H1 (cell line): ENCODE results near the gene RENBP. TPM values are rescaled to one million over a fixed set of nuclear protein-coding genes. Genes with fewer than 3 reads are reported as not detected.

Experiments used
- CREB1 ChIP-seq: IDR thresholded peaks from 2 replicates; pipeline ENCODE4 v1.6.1; 2012; ENCODE audit warnings: inconsistent platforms
- GABPA ChIP-seq: IDR thresholded peaks from 2 replicates; pipeline ENCODE4 v1.6.1; 2011; ENCODE audit warnings: mild to moderate bottlenecking, low read length, moderate library complexity, borderline replicate concordance; ENCODE audit not compliant: insufficient read depth
- JUND ChIP-seq: IDR thresholded peaks from 2 replicates; pipeline ENCODE4 v1.6.1; 2011; ENCODE audit warnings: mild to moderate bottlenecking, improper control_type of control experiment, low read length
- KDM5A ChIP-seq: fragments of 200-600 bp; IDR thresholded peaks from 2 replicates; pipeline ENCODE4 v1.7.1; 2012; ENCODE audit warnings: mild to moderate bottlenecking, low read length, inconsistent platforms, mixed read lengths
- NRF1 ChIP-seq: IDR thresholded peaks from 2 replicates; pipeline ENCODE4 v1.6.1; 2011; ENCODE audit warnings: mild to moderate bottlenecking, low read depth, low read length, improper control_type of control experiment
- SIX5 ChIP-seq: IDR thresholded peaks from 2 replicates; pipeline ENCODE4 v1.6.1; 2011; ENCODE audit warnings: mild to moderate bottlenecking, low read depth, low read length
- SP2 ChIP-seq: IDR thresholded peaks from 2 replicates; pipeline ENCODE4 v1.6.1; 2012; ENCODE audit warnings: mild to moderate bottlenecking, low read length, inconsistent platforms
- SP4 ChIP-seq: IDR thresholded peaks from 2 replicates; pipeline ENCODE4 v1.6.1; 2012; ENCODE audit warnings: low read length, inconsistent platforms
- SRF ChIP-seq: IDR thresholded peaks from 2 replicates; pipeline ENCODE4 v1.6.1; 2011; ENCODE audit warnings: mild to moderate bottlenecking, low read depth, low read length, moderate library complexity
- SUZ12 ChIP-seq: fragments of 200-600 bp; sonication (generic); IDR thresholded peaks from 2 replicates; pipeline ENCODE4 v1.6.1; 2012; ENCODE audit warnings: mild to moderate bottlenecking, inconsistent platforms, low read length, moderate library complexity, mixed read lengths
- TBP ChIP-seq: IDR thresholded peaks from 2 replicates; pipeline ENCODE4 v1.6.1; 2011; ENCODE audit warnings: low read depth, low read length, improper control_type of control experiment
- ZNF274 ChIP-seq: IDR thresholded peaks from 2 replicates; pipeline ENCODE4 v1.7.0; 2012; ENCODE audit warnings: low read length, borderline replicate concordance; ENCODE audit errors: extremely low read depth
- polyA plus RNA-seq, 7 experiments: library from polyadenylated mRNA; depleted of rRNA in 3 of 7; stranded (reverse) in 5 of 7; unstranded in 2 of 7; fragments of >200 nt in 5 of 7; fragments of 200-250 nt in 2 of 7; gene quantifications; 1 replicate in 5 of 7; 2 replicates in 1 of 7; 4 replicates in 1 of 7; pipeline versions ENCODE4 v1.2.1 to v1.2.3, GENCODE V29; 2011 to 2013; ENCODE audit warnings: missing spikeins in 2 of 7, mixed read lengths in 2 of 7
- total RNA-seq: library from RNA; stranded (reverse); fragmentation: NEBNext Ultra II Directional; extraction: Animal tissue kit (Norgen Biotek cat#: 25700); gene quantifications from 2 replicates; pipeline ENCODE4 v1.2.1, GENCODE V29; 2021
- TF ChIP-seq, protein P1 (sequence below): fragments of 300-600 bp; sonication (generic); IDR thresholded peaks from 2 replicates; pipeline ENCODE4 v1.7.1; 2012; ENCODE audit warnings: low read length, moderate library complexity, mild to moderate bottlenecking, inconsistent platforms; ENCODE audit not compliant: insufficient replicate concordance
- TF ChIP-seq, protein P2 (sequence below): IDR thresholded peaks from 2 replicates; pipeline ENCODE4 v1.6.1; 2012; ENCODE audit warnings: inconsistent platforms

RENBP gene
- total and polyA plus RNA-seq, 2 of the 8 experiments (the other 6 are each of a cell fraction or from before 2014, with no cell fraction given) = 12.4 to 21.8 TPM

DNA sequence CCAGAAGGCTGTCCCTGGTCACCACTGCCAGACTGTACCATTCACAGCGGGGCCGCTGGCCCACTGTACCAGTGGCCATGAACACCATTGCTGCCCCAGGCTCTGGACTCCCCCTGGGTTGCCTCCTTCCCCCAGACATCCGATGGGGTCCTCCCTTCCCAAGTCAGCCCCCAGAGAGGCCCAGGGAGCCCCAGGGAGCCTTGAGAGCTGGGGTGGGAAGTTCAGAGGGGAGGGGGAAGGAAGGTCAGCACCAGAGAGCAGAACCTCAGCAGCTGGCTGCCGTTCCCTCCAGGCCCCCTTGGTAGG is 17.9 kb downstream of the RENBP start (continued):
- TF ChIP-seq, protein P1, sequence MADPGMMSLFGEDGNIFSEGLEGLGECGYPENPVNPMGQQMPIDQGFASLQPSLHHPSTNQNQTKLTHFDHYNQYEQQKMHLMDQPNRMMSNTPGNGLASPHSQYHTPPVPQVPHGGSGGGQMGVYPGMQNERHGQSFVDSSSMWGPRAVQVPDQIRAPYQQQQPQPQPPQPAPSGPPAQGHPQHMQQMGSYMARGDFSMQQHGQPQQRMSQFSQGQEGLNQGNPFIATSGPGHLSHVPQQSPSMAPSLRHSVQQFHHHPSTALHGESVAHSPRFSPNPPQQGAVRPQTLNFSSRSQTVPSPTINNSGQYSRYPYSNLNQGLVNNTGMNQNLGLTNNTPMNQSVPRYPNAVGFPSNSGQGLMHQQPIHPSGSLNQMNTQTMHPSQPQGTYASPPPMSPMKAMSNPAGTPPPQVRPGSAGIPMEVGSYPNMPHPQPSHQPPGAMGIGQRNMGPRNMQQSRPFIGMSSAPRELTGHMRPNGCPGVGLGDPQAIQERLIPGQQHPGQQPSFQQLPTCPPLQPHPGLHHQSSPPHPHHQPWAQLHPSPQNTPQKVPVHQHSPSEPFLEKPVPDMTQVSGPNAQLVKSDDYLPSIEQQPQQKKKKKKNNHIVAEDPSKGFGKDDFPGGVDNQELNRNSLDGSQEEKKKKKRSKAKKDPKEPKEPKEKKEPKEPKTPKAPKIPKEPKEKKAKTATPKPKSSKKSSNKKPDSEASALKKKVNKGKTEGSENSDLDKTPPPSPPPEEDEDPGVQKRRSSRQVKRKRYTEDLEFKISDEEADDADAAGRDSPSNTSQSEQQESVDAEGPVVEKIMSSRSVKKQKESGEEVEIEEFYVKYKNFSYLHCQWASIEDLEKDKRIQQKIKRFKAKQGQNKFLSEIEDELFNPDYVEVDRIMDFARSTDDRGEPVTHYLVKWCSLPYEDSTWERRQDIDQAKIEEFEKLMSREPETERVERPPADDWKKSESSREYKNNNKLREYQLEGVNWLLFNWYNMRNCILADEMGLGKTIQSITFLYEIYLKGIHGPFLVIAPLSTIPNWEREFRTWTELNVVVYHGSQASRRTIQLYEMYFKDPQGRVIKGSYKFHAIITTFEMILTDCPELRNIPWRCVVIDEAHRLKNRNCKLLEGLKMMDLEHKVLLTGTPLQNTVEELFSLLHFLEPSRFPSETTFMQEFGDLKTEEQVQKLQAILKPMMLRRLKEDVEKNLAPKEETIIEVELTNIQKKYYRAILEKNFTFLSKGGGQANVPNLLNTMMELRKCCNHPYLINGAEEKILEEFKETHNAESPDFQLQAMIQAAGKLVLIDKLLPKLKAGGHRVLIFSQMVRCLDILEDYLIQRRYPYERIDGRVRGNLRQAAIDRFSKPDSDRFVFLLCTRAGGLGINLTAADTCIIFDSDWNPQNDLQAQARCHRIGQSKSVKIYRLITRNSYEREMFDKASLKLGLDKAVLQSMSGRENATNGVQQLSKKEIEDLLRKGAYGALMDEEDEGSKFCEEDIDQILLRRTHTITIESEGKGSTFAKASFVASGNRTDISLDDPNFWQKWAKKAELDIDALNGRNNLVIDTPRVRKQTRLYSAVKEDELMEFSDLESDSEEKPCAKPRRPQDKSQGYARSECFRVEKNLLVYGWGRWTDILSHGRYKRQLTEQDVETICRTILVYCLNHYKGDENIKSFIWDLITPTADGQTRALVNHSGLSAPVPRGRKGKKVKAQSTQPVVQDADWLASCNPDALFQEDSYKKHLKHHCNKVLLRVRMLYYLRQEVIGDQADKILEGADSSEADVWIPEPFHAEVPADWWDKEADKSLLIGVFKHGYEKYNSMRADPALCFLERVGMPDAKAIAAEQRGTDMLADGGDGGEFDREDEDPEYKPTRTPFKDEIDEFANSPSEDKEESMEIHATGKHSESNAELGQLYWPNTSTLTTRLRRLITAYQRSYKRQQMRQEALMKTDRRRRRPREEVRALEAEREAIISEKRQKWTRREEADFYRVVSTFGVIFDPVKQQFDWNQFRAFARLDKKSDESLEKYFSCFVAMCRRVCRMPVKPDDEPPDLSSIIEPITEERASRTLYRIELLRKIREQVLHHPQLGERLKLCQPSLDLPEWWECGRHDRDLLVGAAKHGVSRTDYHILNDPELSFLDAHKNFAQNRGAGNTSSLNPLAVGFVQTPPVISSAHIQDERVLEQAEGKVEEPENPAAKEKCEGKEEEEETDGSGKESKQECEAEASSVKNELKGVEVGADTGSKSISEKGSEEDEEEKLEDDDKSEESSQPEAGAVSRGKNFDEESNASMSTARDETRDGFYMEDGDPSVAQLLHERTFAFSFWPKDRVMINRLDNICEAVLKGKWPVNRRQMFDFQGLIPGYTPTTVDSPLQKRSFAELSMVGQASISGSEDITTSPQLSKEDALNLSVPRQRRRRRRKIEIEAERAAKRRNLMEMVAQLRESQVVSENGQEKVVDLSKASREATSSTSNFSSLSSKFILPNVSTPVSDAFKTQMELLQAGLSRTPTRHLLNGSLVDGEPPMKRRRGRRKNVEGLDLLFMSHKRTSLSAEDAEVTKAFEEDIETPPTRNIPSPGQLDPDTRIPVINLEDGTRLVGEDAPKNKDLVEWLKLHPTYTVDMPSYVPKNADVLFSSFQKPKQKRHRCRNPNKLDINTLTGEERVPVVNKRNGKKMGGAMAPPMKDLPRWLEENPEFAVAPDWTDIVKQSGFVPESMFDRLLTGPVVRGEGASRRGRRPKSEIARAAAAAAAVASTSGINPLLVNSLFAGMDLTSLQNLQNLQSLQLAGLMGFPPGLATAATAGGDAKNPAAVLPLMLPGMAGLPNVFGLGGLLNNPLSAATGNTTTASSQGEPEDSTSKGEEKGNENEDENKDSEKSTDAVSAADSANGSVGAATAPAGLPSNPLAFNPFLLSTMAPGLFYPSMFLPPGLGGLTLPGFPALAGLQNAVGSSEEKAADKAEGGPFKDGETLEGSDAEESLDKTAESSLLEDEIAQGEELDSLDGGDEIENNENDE = no peak
- TF ChIP-seq SP2 (no peak), GABPA (no peak), JUND (no peak), SIX5 (no peak), ZNF274 (no peak), SUZ12 (no peak), CREB1 (no peak), SP4 (no peak), TBP (no peak), SRF (no peak), KDM5A (no peak), NRF1 (no peak)
- TF ChIP-seq, protein P2, sequence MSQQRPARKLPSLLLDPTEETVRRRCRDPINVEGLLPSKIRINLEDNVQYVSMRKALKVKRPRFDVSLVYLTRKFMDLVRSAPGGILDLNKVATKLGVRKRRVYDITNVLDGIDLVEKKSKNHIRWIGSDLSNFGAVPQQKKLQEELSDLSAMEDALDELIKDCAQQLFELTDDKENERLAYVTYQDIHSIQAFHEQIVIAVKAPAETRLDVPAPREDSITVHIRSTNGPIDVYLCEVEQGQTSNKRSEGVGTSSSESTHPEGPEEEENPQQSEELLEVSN = no peak
